ENCODE measurements around the gene PARD6B.

GRCh38 chr20:50735813-50736212, 4.4 kb downstream of the PARD6B start:
- no peak for TF ChIP-seq POLR2A (IDR thresholded peaks at IDR 0.05; ENCODE audit: low read depth, low read length)
- TF ChIP-seq POLR2AphosphoS5 (IDR thresholded peaks at IDR 0.05; ENCODE audit: insufficient read depth, low read depth, low read length) = no peak
- TF ChIP-seq CTCF (IDR thresholded peaks at IDR 0.05; ENCODE audit: extremely low read depth in 1 of 2, insufficient read depth in 1 of 2, low read depth in 1 of 2, low read length in 2 of 2) = no peak
- TF ChIP-seq MAX (IDR thresholded peaks at IDR 0.05; ENCODE audit: insufficient read depth, insufficient read length) = no peak
- no peak for TF ChIP-seq EZH2 (IDR thresholded peaks at IDR 0.05; ENCODE audit: borderline replicate concordance, low read depth, low read length, severe bottlenecking)
- peak; percentile 21 for TF ChIP-seq JUN (IDR thresholded peaks at IDR 0.05; ENCODE audit: borderline replicate concordance, insufficient read depth, insufficient read length, low read depth)
- no peak for TF ChIP-seq MYC (IDR thresholded peaks at IDR 0.05; ENCODE audit: low read depth, low read length)

Measured in endothelial cell of umbilical vein (primary cell).